ENCODE measurements around the gene GGN.
"Not testable (repeated sequence)": the region's sequence is repeated elsewhere in the genome, so short reads cannot be mapped to it uniquely, and the experiment has no call there.

Gene GGN

DNA sequence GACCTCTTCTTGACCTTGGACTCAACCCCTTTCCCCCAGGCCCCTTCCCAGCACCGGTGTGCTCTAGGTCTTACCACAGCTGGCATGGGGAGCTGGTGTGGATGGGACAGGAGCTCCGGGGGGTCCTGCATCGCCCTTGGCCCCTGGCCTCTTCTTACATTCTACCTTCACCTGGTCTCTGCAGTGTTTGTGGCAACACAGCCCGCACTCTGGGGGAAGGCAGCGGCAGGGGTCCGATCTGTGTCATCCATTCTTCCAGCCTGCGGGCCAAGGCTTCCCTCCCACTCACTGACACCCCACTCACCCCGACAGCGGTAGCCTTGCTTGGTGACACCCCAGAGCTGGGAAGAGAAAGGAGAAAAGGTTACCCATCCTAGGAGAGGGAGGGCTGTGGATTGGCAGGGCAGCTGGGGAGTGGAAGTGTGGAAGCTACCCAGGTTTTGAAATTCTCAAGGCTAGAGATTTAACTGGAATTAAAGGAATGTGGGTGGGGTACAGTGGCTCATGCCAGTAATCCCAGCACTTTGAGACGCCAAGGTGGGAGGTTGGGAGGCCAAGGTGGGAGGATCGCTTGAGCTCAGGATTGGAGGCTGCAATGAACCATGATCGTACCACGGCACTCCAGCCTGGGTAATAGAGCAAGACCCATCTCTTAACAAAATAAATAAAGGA is 23.3 kb upstream of the GGN start:
- no peak for DNase-seq

DNA sequence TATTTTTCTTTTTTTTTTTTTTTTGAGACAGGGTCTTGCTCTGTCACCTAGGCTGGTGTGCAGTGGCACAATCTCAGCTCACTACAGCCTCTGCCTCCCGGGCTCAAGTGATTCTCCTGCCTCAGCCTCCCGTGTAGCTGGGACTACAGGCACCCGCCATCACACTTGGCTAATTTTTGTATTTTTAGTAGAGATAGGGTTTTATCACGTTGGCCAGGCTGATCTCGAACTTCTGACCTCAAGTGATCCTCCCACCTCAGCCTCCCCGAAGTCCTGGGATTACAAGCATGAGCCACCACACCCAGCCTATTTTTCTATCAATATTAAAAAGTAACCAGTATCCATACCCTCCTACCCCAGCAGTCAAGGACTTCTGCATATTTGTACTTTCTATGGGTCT is 22.6 kb upstream of the GGN start:
- not testable (repeated sequence) for DNase-seq

DNA sequence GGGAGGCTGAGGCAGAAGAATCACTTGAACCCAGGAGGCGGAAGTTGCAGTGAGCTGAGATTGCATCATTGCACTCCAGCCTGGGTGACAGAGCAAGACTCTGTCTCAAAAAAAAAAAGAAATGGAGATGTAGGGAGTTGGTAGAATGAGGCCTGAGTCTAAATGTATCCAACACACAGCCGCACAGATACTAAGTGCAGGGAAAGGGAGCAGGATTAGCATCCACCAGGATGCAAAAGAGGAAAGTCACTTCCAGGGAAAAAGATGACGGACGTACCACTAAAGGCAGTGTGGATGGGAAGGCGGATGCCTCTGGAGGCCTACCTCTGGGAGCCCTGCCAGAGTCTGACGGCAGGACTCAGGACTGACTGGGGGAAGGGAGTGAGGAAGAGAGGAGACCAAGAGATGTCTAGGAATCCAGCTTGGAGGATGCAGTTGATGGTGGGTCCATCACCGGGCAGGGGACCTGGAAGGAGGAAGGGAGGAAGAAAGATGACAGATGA is 21.8 kb upstream of the GGN start:
- no peak for DNase-seq

DNA sequence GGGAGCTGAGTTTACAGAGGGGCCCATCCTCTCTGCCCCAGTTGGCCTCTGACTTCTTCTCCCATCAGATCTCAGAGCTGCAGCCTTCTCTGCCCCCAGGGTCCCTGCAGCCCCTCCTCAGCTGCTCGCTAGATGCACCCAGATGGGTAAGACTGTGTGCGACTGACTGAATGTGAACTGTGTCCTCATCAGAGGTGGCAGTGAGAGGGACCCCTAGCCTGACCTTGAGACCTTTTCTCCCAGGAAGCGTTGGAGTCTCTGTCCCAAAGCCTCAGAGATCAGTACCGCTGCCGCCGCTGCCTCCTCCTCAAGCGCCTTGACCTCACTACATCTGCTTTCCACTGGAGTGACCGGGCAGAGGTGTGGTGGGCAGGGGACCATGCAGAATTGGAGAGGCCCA is 17.4 kb upstream of the GGN start:
- no peak for DNase-seq

DNA sequence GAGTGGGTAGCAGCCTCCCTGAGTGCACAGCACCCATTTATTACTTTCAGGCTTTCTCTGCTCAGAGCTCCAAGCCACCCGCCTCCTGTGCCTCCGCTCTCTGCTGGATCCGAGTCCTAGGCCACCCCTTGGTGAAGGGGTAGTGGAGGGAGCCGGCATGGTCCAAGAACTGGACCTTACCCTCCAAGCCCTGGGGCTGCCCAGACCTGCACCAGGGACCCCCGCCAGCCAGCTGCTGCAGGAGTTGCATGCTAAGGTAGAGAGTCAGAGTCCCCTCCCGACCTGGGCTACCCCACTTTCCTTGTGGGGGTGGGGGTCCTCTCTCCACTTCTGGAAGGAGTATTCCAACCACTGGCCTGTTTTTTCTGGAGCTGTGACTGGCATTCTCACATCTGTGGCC is 17.0 kb upstream of the GGN start:
- DNase-seq, result no peak

DNA sequence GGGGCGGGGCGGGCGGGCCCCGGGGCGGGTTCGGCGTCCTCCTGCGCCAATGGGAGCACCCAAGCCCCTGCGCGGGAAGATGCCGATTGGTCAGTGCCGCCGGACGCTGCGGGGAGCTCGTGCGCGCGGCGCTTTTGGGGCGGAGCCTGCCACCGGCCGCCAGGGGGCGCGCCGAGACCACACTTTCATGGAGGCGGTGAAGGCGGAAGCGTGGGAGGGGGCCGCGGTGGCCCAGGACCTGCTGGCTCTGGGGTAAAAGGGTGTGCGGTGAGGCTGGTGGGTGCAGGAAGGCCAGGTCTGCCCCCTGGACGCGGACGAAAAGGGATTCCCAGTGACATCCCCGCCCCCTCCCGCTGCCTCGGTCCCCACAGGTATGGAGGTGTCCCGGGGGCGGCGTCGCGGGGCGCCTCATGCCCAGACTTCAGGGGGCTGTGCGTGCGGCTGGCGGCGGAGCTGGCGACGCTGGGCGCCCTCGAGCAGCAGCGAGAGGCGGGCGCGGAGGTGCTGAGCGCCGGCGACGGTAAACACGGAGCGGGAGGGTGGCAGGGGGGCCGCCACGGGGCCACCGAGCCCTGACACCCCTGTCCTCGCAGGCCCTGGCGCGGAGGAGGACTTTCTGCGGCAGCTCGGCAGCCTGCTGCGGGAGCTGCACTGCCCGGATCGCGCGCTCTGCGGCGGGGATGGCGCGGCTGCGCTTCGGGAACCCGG is 15.3 kb upstream of the GGN start, which contains the start of gene FAM98C:
Gene FAM98C, plus strand, starts transcription at position 127 of the 708 bp plus-strand sequence. Its CDS starts 61 bp downstream, at position 188.
- peak; percentile 93 for DNase-seq

DNA sequence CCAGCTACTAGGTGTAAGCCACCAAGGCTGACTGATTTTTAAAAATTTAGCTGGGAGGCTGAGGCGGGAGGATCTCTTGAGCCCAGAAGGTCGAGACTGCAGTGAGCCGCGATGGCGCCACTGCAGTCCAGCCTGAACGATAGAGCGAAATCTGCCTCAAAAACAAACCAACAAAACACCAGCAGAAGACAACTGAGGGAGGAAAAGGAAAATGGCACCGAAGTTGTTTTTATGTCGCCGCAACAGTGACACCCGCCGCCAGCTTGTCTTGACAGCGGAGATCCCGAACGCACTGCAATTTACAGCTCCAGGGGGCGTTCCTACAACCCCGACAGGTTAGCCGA is 14.8 kb upstream of the GGN start:
- no peak for DNase-seq

DNA sequence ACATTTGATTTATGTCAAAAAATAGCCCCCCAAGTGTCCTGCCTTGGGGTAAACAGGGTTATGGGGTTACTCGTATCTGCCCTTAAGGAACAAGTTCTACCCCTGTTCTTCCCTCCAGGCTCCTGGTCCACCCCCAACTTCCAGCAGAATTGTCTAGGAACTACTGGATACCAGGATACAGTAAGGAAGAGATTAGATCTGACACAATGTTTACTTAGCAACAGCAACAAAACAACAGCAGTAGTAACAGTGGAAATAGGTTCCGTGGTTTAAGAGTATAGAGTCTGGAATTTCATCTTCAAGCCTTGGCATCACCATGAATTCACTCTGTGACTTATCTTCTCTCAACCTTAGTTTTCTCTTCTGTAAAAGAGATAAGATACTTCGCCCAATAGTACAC is 13.3 kb upstream of the GGN start:
- no peak for DNase-seq

DNA sequence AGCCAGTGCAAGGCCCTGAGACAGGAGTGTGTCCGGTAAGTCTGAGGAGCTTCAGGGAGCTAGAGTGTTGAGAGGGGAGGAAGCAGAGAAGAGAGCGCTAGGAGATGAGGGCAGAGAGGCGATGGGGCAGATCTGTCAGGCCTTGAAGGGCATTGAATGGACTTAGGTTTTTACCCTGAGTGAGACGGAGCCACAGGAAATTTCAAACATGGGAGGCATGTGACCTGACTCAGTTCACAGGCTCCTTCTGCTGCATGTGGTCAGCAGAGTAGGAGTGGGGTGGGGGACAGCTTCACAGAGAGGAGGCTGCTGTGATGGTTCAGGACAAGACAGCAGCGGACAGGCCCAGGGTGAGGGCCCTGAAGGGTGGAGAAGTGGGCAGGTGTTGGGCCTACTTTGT is 12.5 kb upstream of the GGN start:
- no peak for DNase-seq

DNA sequence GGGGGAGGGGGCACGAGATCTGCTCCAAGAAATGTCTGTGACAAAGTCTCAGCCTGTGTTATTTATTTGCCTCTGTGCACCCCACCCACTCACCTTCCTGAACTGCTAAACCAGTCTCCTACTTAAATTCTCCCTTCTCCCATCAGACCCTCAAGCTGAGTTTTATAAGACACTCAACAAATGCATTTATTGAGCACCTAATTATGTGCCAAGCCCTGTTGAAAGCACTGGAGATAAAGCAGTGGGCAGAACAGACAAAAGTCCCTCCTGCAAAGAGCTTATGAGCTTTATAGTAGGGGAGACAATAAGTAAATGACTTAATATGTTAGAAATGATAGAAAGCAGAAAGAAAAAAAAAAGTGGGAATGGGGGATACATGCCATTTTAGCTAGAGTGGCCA is 11.7 kb upstream of the GGN start:
- no peak for DNase-seq

DNA sequence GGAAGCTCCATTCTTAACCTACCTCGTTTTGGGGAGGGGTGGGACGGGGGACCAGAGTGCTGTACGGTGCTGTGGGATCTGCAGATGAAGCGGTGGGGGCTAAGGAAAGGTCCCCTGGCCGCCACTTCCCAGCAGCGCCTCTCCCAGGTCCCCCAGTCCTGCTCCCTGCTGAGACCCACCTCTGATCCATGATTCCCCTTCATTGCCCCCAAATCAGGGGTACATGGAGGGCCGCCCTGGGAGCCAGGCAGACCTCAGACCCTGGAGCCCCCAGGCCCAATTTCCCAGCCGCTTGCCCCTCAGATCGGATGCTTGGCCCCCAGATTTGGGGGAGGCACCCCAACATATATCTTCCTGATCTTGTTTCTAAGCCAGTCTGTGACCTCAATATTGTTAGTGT is 11.2 kb upstream of the GGN start:
- DNase-seq, result no peak

DNA sequence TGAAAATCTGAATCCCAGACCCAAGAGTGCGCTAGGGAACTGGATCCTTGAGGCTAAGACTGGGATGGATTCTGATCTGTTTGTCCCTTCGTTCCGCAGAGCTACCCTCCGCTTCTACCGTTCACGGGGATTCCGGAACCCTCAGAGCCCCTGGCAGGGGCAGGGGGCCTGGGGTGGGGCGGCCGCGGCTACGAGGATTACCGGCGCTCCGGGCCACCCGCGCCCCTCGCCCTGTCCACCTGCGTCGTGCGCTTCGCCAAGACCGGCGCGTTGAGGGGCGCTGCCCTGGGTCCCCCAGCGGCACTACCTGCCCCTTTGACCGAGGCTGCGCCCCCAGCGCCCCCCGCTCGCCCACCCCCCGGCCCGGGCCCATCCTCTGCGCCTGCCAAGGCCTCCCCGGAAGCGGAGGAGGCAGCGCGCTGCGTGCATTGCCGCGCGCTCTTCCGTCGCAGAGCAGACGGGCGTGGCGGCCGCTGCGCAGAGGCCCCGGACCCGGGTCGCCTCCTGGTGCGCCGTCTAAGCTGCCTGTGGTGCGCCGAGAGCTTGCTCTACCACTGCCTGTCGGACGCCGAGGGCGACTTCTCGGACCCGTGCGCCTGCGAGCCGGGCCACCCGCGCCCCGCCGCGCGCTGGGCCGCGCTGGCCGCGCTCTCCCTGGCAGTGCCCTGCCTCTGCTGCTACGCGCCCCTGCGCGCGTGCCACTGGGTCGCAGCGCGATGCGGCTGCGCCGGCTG is 7.7 kb upstream of the GGN start:
- DNase-seq, result no peak

DNA sequence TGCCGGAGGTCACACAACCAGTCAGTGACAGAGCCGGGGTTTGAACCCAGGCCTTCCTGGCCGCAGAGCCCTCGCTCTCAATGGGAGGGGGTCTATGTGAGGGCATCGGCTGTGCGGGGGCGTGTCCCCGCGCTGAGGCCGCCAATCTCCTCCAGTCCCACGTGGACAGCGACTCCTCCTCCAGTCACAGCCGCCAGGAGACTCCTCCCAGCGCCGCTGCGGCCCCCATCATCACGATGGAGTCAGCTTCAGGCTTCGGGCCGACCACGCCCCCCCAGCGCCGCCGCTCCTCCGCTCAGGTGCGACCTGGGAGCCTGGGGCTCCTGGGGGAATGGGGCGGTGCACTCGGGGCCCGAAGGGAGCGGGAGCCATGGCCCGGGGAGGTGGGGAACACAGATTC is 6.7 kb upstream of the GGN start:
- DNase-seq, result no peak

DNA sequence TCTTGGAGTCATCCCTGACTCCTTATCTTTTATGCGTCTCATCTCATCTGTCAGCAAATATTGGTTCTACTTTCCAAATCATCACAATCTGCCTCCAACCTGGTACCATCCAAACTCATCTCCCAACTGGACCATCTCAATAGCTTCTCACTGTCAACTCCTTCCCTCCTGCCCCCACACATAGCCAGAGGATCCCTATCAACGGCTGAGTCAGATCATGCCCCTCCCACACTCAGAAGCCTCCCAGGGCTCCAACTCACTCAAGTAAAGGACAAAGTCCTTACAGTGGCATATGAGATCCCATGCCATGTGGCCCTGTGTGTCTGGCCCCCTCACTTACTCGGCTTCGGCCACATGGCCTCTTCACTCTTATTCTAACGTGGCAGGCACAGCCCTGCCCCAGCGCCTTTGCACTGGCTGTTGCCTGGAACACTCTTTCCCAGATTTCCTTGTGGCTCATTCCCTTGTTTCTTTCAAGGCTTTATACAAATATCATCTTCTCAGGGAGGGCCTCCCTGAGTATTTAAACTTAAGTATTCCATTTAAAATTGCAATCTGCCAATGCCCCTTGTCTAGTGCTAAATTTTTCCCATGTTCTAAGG is 5.0 kb upstream of the GGN start:
- DNase-seq, result no peak

DNA sequence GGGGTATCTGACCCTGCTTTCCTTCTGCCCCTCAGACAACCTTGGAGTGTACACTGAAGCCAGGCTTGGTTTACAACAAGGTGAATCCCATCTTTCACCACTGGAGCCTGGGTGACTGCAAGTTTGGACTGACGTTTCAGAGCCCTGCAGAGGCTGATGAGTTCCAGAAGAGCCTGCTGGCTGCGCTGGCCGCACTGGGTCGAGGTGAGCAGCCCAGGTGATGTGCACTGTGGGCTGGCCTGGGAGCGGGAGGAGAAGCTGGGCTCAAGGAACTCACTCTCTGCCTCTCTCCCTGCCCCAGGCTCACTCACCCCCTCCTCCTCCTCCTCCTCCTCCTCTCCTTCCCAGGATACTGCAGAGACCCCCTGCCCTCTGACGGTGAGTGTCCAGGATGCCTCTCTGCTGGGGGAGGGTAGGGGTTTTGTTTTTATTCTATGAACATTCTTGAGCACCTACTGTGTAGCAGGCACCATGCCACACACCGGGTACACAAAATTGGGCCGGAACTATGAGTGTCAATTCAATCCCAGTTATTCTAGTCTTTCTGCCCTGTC is 4.2 kb upstream of the GGN start:
- no peak for DNase-seq

DNA sequence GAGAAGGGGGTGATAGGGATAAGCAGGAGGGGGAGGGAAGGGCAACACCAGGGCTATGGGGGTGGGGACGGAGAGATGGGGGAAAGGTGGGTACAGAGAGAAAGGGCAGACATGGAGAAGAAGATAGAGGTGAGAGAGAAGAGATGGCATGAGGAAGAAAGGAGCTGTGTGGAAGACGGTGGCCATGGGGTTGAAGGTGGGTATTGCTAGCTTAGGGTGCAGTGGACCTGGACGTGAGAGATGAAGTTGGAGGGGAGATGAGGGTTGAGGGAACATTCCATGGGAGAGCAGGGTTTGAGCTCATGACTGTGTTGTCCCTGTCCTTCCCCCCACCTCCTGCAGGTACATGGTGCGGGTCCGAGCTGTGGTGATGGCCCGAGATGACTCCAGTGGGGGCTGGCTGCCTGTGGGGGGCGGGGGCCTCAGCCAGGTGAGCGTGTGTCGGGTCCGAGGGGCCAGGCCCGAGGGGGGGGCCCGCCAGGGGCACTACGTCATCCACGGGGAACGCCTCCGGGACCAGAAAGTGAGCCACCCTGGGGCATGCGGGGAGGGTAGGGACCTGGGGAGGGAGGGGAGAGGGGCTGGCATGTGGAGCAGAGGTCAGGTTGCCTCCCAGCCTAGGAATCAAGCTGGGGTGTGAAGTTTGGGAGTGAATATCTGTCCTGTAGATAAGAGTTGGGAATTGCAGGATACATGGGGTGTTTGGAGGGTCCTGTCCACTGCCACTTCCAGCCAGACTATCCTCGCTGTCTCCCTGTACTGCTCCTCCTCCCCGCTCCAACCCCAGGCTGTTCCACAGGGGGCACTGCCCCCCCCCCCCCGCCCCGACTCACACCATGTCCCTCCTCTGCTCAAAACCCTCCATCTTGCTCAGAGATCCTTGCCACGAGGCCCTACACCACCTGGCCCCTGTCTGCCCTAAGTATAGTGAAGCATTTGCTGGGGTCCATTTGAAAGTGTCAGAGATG is 2.4 kb upstream of the GGN start:
- DNase-seq, result no peak

DNA sequence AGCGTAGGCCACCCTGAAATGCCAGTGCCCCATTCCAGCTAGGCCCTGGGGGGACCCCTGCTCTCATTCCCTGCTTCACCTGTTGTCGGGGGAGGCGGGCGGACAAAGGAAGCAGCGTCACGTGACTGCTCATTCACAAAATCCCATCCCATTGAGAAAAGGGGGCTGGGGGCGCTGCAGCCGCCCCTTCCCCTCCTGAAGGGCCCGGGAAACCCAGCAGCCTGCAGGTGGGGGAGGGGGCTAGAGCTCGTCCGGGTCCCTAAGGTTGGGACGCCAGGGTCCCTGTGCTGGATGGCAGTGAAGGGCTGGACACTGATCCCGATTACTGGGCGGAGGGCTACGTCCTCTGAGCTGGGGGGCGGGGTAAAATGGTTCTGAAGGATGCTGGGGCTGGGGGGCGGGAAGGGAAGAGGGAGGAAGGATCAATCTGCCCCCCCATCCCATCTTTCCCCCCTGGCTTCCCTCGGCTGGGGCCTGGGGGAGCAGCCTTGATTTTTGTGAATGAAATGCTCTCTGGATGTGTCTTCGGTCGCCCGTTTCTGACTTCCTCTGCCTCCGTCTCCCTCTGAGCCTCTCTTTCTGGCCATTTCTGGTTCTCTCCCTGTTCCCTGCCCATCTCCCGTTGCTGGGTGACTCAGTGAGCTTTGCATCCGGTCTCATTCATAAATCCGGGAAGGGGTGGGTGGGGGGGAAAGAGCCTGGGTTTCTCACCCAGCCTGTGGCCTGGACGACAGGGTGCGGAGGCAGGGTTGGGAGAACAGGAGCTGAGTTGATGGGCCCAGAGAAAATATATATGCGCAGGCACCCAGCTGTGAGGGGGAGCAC is 1.5 kb upstream of the GGN start:
- DNase-seq, result peak; percentile 9

DNA sequence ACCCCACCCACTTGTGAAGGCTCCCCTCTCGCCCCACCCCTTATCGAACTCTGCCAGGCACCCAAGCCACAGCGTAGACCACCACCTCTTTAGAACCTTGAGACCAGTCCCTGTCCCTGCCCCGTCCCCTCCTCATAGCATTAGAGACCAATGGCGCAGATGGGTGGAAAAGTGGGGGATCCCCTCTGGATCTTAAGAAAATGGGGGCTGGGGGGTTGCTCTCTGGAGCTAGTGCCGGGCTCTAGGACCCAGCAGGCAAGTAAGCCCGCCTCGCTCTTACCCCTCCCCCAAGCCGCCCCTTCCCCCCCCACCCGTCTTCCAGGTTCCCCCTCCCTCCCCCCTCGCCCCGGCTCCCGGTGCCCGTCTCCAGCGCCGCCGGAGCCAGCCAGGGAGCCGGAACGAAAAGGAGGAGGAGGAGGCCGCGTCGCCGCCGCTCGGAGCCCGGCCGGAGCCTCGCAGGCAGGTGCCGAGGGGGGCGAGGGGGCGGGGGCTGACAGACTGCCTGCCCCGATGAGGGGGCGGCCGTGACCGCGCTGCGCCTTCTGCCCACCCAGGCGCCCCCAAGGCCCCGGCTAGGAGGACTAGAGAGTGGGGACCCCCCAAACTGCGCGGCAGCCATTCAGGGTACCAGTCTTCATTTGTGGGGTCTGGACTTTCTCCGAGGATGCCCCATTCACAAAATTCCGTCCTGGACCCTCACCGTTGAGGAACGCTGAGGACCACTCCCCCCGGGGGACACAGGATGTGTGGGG is 691 bp upstream of the GGN start, which contains the start of gene SPRED3:
Gene SPRED3, plus strand, starts transcription at position 349 of the 752 bp plus-strand sequence. CDS start 1,606 bp downstream, outside the sequence.
- DNase-seq, result peak; percentile 45

DNA sequence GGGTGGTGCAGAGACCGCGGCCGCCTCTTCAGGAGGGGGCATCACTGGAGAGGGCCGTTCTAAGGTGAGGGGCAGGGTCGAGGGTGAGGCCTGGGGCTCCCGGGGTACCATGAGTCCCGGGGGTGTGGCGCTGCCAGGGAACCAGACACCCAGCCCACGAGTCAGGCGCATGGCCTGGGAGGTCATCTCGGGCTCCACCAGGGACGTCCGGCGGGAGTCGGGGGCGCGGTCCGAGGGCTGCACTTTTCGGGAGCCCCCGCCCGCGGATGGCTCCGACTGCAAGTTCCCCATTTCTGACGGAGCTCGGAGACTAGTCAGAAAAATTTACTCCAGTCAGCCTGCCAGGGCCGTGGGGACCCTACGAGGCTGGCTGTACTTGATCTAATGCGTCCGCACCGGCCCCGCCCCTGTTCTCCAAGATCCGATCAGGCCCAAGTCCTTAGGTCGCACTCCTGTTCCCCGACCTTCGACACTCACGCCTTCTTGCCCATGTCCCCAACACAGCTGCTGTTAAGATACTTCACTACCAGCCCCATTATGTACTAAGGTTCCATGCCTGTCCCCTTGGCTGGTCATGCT is 774 bp downstream of the GGN start:
- no peak for DNase-seq
